Large intestine (tissue), 3 donors: ENCODE measurements around the gene LMNTD2. TPM values are rescaled to one million over a fixed set of nuclear protein-coding genes. Genes with fewer than 3 reads are reported as not detected.

Experiments
- DNase-seq, 2 donors: peaks; one replicate each; pipeline versions ENCODE4 v3.0.0 to v3.0.0-alpha.2; 2013
- H3K27ac ChIP-seq: one replicate; pipeline ENCODE4 v1.5.1; 2013; ENCODE audit warnings: low read length
- H3K27me3 ChIP-seq: 2 replicates; pipeline ENCODE4 v1.6.1; 2013; ENCODE audit warnings: low read length; ENCODE audit not compliant: control insufficient read depth, insufficient read depth
- H3K36me3 ChIP-seq: 2 replicates; pipeline ENCODE4 v1.6.1; 2013; ENCODE audit warnings: low read length; ENCODE audit not compliant: control insufficient read depth, insufficient read depth
- H3K4me1 ChIP-seq: one replicate; pipeline ENCODE4 v1.6.1; 2013; ENCODE audit warnings: low read length; ENCODE audit not compliant: control insufficient read depth, insufficient read depth
- H3K4me3 ChIP-seq: one replicate; pipeline ENCODE4 v1.5.1; 2013; ENCODE audit warnings: low read length
- H3K9me3 ChIP-seq: one replicate; pipeline ENCODE4 v1.6.1; 2013; ENCODE audit warnings: mild to moderate bottlenecking, low read depth, low read length, moderate library complexity; ENCODE audit not compliant: control insufficient read depth
- WGBS: methylation state at CpG from one replicate; pipeline ENCODE4 v1.1.5; 2013; ENCODE audit warnings: low lambda C conversion rate; ENCODE audit not compliant: insufficient coverage; 5-methylcytosine and 5-hydroxymethylcytosine counted together
- polyA plus RNA-seq: library from polyadenylated mRNA; unstranded; fragments of 120-200 nt; gene quantifications from one replicate; pipeline ENCODE4 v1.2.1, GENCODE V29; 2013

LMNTD2 gene
- polyA plus RNA-seq, 1 donor = 4.6 TPM

DNA sequence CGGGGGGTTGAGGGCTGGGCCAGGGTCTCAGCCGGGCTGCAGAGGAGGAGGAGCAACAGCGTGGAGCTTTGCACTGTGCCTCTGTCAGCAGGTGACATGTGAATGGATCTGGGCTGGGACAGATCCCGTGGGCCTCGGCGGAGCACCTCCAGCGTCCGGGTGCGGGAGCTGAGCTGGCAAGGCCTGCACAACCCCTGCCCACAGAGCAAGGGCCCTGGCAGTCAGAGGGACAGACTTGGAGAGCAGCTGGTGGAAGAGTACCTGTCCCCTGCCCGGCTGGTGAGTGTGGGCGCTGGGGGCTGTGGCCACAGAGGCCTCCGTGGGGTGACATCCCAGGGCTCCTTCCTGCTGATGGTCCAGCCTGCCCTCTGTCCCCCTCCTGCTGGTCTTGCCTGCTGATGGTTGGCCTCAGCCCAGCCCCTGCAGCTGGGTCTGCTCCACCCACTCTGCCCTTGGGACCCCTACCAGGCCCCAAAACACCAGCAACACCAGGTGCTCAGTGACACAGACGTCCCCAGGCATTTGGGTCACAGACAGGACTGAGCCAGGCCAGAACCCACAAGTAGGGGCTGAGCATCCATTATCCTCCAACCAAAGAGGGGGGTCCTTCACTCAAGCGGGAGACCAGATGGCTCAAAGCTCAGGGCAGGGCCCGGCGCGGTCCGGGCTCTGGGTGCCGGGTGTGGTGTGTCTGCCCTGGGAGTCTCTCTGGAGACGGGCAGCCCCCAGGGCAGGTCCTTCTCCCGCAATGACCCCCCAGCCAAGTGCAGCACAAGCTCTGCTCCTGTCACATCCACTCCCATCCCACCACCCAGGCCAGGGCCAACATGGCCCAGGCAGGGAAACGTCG lies 19.7 kb downstream of the LMNTD2 start:
- DNase-seq = no peak
- no peaks in the 10 kb centered on the region for H3K36me3 ChIP-seq
- no CpG with 5 or more reads among the region's 23 CpGs for whole genome bisulfite sequencing
- no peak overlapping the region for H3K4me3 ChIP-seq
- no peak overlapping the region for H3K27ac ChIP-seq
- H3K27me3 ChIP-seq = peaks cover 22% of the 10 kb centered on the region
- H3K9me3 ChIP-seq = peaks cover 9% of the 10 kb centered on the region
- H3K4me1 ChIP-seq = peaks cover 17% of the 10 kb centered on the region

DNA sequence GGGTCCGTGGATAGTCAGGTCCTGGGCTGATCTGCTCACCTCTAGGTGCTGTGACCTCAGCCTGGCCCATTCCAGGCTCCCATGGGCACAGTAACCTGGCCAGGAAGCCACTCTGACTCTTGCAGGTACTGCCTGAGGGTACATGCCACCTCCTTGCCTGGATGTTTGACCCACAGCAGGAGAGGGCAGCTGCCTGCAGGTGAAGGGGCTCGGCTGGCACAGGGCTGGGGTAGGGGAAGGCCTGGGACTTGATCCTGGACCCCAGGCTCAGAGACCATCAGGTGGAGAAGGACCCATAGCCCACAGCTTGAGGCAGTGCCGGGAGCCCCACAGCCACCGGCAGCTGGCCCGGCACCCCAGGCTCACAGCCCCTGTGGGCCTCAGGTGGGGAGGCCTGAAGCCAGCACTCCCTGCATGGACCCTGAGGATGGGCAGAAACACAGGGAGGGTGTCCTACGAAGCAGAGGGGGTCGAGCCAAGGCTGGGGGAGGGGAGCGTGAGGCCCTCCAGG lies 20.5 kb downstream of the LMNTD2 start:
- no peak for DNase-seq
- WGBS = no CpG with 5 or more reads among the region's 8 CpGs
- H3K27ac ChIP-seq = no peak overlapping the region
- H3K4me3 ChIP-seq = no peak overlapping the region
- peaks cover 22% of the 10 kb centered on the region for H3K27me3 ChIP-seq
- H3K36me3 ChIP-seq = no peaks in the 10 kb centered on the region
- peaks cover 17% of the 10 kb centered on the region for H3K4me1 ChIP-seq
- peaks cover 9% of the 10 kb centered on the region for H3K9me3 ChIP-seq

DNA sequence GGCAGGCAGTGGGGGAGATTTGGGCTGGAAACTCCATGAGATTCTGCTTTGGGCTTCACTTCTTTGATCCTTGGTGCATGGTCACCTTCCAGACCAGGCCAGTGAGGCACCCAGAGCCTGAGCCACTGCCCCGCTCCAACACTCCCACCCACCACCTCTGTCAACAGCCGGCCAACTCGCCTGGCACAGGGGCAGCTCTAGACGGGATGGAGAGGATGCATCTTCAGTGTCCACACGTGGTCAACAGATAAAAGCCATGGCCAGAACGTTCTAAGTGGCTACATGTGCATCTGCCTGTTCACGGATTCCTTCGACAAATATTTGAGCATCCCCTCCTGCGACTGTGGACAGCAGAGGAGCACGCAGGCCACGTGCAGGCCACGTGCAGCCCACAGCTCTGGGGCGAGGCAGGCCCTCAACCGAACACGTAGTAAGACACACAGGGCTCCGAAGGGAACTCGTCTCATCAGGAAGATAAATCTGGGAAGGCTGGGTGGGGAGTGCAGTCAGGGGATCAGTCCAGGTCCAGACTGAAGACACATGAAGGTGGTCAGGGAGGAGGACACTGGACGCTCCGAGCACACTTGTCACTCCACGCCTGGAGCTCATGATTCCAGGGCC lies 22.0 kb downstream of the LMNTD2 start:
- Histone ChIP-seq H3K27me3 (peaks cover 22% of the 10 kb centered on the region), H3K9me3 (peaks cover 9% of the 10 kb centered on the region), H3K36me3 (peaks cover 4% of the 10 kb centered on the region), H3K4me3 (no peak overlapping the region), H3K27ac (no peak overlapping the region), H3K4me1 (peaks cover 19% of the 10 kb centered on the region)
- DNase-seq = no peak
- no CpG with 5 or more reads among the region's 20 CpGs for WGBS

DNA sequence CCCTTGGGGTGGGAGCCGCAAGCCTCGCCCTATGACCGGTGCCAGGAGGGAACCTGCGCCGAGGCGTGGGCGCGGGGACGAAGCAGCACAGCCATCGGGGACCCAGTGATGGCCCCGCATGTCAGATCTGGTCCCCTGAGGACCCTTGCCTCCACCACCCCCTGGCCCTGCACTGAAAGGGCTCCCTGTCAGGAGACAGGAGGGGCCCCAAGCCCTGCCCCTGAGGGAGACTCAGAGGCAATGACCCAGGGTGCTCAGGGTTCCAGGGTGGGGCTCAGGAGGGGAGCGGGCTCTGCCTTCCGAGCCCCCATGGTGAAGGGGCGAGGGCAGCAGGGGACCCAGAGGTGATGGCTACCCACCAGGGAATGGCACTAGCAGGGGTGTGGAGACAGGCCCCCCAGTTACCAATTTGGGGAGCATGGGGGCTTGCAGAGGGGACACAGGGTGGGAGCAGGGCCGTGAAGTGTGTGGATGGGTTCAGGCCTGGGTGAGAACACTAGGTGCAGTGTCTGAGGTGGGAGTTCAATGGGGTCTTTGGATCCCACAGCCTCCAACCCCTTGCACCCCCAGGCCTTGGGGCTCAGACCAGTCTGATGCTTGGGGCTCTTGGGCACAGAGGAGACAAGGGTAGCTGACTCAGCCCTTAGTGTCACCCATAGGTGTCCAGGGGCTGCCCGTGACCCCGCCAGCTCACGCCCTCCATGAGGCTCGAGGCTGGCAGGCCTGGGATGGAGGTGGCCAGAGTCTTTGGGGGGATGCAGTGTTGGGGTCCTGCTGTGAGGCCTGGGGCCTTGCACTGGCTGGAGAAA lies 22.7 kb downstream of the LMNTD2 start:
- peaks cover 11% of the 10 kb centered on the region for H3K36me3 ChIP-seq
- peaks cover 9% of the 10 kb centered on the region for H3K9me3 ChIP-seq
- H3K4me3 ChIP-seq = peak overlapping the region; percentile 38
- H3K4me1 ChIP-seq = peaks cover 19% of the 10 kb centered on the region
- no peak overlapping the region for H3K27ac ChIP-seq
- H3K27me3 ChIP-seq = peaks cover 22% of the 10 kb centered on the region
- no CpG with 5 or more reads among the region's 19 CpGs for WGBS
- no peak for DNase-seq

DNA sequence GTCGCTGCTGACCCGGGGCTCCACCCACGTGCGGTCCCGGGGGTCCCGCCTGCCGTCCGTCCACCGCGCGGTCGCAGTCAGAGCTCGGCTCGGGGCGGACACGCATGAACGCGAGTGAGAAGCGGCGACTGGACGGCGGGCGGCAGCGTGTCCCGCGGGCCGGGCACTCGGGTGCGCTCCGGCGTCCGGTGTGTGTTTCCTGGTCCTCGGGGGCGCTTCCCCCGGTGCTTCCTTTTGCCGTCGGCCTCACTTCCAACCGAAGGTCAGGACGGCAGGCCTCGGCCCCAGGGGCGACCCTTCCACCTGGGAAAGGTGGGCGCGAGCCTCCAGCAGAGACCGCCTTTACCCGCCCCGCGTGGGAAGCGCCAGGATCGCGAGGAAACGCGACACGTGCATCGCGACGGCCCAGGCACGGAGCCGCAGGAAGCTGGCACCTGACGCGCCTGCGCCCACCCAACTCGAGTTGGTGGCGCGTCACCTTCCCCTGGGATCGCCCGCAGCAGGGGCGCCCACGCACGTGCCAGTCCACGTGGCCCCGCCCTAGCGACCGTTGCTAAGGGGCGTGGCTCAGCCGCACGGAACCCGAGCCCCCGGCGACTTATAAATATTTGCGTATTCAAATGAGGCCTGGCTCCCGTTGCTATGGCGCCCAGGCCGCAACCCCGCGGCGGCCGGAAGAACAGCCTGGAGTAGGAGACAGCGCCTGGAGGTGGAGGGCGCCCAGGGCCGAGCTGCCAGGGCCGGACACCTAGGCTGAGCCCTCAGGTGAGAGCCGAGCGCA lies 23.5 kb downstream of the LMNTD2 start, which contains the start of gene LRRC56:
TSS of gene LRRC56 (plus strand) at position 687 of the 781 bp plus-strand sequence. CDS start 3,158 bp downstream, outside the sequence.
- Histone ChIP-seq H3K4me3 (peak within 1 kb of the TSS; percentile 38), H3K36me3 (peaks cover 19% of the 10 kb centered on the region), H3K27ac (no peak within 1 kb of the TSS), H3K9me3 (peaks cover 9% of the 10 kb centered on the region), H3K4me1 (peaks cover 19% of the 10 kb centered on the region), H3K27me3 (peaks cover 22% of the 10 kb centered on the region)
- WGBS = no CpG with 5 or more reads among the region's 93 CpGs
- peak; percentile 79 to 87 for DNase-seq

DNA sequence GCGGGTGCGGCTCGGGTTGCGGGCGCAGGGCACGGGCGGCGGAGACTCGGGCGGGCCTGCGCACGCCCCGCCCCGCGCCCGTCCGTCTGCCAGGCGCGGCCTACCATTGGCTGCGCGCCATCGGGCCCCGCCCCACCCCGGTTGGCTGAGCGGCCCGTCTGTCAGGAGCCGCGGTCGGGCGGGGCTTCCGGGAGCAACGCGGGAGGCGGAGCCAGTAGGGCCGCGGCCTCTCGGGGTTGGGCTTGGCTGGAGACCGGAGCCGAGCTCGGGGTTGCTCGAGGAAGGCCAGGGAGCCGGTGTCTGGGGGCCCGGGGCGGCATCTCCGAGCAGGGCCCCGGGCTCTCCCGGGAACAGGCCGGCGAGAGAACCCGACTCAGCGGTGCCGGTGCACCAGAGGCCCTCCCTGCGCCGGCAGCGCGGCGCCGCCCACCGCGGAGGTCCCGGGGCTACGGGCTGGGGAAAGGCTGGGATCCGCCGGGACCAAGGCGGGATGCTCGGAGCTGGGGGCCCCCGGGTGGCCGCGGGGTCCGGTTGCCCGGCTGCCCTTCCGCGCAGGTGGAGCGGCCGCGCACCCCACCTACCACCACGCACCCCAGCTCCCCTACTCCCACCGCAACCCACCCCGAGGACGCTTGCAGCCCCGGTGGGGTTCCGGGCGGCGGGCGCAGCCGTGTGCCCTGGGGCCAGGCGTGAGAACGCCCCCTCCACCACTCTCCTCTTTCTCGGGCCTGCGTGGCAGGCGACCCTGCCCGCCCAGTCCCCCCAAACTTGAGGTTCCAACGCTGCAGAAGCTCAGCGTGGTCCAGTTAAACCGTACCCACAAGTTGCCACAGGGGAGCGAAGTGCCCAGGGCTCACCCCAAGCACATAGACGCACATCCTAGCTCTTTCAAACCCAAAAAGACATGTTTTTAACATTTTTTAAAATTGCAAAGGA lies 24.8 kb downstream of the LMNTD2 start, which contains the start of gene HRAS:
TSS of gene HRAS (minus strand) at position 58 of the 936 bp plus-strand sequence.
- Histone ChIP-seq H3K4me3 (peak within 1 kb of the TSS; percentile 78), H3K36me3 (peaks cover 28% of the 10 kb centered on the region), H3K27ac (peak within 1 kb of the TSS; percentile 60), H3K4me1 (peaks cover 19% of the 10 kb centered on the region), H3K9me3 (peaks cover 9% of the 10 kb centered on the region), H3K27me3 (peaks cover 22% of the 10 kb centered on the region)
- WGBS = no CpG with 5 or more reads among the region's 97 CpGs
- DNase-seq = peak; percentile 95 to 97

DNA sequence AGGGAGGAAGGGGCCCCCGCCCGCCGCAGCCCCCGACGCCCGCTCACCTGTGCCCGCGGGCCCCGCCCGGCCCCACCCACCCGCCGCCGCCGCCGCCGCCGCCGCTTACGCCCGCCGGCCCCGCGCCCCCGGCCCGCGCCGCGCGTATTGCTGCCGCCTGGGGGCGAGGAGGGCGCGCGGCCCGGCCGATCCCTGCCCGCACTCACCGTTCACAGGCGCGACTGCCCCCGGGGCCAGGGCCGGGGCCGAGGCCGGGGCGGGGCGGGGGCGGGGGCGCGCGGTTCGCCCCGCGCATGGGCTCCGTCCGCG lies 25.4 kb downstream of the LMNTD2 start:
- DNase-seq = no peak
- H3K4me1 ChIP-seq = peaks cover 19% of the 10 kb centered on the region
- peak overlapping the region; percentile 78 for H3K4me3 ChIP-seq
- H3K27me3 ChIP-seq = peaks cover 22% of the 10 kb centered on the region
- no CpG with 5 or more reads among the region's 56 CpGs for WGBS
- H3K27ac ChIP-seq = no peak overlapping the region
- H3K36me3 ChIP-seq = peaks cover 28% of the 10 kb centered on the region
- H3K9me3 ChIP-seq = peaks cover 9% of the 10 kb centered on the region

DNA sequence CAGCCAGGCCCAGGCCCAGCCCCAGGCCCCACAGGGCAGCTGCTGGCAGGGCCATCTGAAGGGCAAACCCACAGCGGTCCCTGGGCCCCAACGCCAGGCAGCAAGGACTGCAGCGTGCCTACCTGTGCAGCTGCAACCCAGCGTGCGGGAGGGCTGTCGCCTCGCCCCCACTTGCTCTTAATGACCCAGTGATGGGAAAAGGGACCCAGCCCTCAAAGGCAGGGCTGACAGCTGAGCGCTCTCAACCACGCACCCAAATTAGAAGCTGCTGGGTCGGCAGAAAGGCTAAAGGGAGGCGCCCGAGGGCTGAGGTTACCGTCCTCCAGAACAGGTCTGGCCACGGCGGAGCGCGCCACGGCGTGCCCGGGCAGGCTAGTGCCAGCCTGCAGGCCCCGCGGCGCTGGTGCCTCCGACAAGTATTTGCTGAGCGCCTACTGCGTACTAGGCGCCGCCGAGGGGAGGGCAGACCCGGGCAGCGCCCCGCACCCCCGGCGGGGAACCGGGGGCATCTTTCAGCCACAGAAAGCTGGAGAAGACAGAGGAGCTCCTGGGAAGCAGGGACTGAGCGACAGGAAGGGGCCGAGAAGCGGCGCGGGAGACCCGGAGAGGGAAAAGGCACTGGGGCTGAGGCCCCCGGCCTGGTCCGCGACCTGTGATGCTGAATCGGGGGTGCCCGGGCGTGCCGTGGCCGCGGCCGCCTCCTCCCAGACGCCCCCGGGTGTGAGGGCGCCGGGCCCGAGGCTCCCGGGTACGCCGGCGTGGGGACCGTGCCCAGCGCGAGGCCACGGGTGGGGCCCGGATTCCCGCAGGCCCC lies 25.9 kb downstream of the LMNTD2 start:
- peak in 1 of 2 donors; percentile 28 for DNase-seq
- peaks cover 28% of the 10 kb centered on the region for H3K36me3 ChIP-seq
- H3K4me3 ChIP-seq = peak overlapping the region; percentile 78
- peaks cover 22% of the 10 kb centered on the region for H3K27me3 ChIP-seq
- no CpG with 5 or more reads among the region's 66 CpGs for WGBS
- no peak overlapping the region for H3K27ac ChIP-seq
- H3K4me1 ChIP-seq = peaks cover 19% of the 10 kb centered on the region
- H3K9me3 ChIP-seq = peaks cover 9% of the 10 kb centered on the region
